Stimulated activated naive CD4-positive, alpha-beta T cell treated with Interleukin-2 at 50 U/mL for 16 hours (primary cell): Measurements from ENCODE around the gene FOXD2.
A peak's percentile ranks its signal among the peaks of the same experiment; 100 is the strongest.
"Not testable (repeated sequence)": the region's sequence is repeated elsewhere in the genome, so short reads cannot be mapped to it uniquely, and the experiment has no call there.

Experiments used
- DNase-seq: peaks from one replicate; lab custom pipeline; 2025; lab: John Stamatoyannopoulos, UW

FOXD2 gene

GRCh38 chr1:47439819-47440598 lies 2.2 kb downstream of the FOXD2 start:
- DNase-seq, result no peak

DNA sequence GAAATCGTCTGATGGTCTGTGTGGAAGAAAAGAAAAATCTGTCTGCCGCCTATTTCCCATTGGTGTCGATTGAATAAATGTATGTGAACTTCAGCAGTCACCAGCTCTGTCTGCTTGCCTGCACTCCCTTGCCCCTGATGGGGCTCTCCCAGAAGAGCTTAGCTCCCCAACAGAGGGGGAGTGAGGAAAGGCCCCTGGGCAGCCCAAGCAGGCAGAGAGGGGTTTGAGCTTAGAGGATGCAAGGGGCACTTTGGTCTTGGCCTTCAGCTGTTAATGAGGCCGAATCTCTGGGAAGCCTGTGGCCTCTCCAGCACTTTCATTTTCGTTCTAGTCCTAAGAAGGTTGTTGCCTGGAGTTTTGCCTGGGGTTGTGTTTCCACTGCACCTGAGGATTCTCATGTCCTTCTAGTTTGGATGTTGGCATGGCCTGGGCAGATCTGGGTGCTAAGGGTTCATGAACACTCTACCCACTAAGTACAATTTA lies 2.8 kb downstream of the FOXD2 start:
- no peak for DNase-seq

- DNase-seq, result no peak
Observed at GRCh38 chr1:47441450-47442106, 3.7 kb downstream of the FOXD2 start.

- DNase-seq, result no peak
Observed at GRCh38 chr1:47442202-47442601, 4.4 kb downstream of the FOXD2 start.

DNA sequence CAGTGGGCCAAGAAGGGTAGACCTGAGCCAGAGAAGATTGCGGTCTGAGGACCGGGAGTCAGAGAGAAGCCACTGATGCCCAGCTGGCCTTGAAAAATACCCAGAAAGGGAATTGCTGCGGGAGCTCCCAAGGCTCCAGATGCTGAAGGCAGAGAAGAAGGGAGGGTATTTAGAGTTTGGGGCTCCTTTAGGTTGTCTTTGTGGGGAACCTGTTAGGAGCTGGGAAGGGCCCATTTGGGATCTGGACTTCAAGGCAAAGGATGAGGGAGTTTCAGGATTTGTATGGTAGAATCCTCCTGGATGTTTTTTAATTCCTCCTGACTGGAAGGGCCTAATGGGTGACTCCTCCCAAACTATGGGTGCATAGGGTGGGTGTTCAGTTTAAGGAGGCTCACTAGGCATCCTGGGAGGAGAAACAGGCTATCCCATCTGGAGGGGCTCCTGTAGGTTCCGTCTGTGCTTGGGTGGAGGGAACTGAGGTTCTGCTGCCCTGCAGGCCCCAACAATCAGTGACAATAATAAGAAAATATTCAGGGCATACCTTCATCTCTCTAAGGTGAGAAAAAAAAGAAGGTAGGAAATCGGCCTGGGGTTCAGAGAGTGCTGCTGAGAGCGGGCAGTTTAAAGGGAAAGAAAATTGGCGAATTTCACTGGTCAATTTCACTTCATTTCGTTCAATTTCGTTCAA lies 5.1 kb downstream of the FOXD2 start:
- no peak for DNase-seq

- DNase-seq, result no peak
Observed at GRCh38 chr1:47443530-47444296, 5.9 kb downstream of the FOXD2 start.

- DNase-seq, result no peak
Observed at GRCh38 chr1:47444297-47444561, 6.4 kb downstream of the FOXD2 start.

DNA sequence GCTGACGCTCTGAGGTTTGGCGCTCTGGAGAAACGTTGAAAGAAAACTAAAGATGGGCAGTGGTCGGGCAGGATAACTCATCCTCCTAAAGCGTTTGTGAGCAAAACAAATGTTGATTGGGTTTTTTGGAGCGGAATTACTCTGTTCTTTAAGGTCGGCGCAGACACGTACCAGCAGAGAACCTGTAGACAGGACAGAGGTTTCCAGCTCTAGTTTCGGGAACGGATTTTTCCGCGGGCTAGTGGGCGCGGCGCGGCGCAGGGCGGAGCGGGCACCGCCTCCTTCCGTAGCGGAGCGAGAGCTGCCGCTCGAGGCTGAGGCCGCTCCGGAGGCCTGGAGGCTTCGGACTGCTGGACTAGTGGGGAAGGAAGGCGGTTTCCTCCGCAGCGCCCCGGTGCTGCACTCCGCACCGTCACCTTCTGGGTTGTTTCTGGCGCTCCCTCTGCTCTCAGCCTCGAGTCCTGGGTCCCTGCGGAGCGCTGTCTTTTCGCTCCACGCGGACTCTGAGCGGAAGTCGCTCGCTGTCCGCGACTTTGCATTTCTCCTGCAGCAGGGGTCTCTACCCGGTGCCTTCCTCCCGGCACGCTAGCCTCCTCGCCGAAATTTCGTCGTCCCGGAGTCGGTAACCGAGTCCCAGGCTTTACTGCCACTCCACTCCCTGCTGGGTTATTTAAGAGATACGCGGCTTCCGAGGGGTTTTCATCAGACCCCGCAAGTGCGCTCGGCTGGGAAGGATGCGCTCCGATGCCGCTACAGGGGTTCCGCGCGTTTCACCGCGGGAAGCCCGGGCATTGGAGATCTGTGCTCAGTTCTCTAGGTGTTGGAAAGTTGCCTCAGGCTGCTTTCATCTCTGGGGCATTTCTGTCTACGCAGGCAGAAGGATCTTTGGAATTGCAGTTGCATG lies 7.0 kb downstream of the FOXD2 start:
- peak; percentile 23 for DNase-seq

DNA sequence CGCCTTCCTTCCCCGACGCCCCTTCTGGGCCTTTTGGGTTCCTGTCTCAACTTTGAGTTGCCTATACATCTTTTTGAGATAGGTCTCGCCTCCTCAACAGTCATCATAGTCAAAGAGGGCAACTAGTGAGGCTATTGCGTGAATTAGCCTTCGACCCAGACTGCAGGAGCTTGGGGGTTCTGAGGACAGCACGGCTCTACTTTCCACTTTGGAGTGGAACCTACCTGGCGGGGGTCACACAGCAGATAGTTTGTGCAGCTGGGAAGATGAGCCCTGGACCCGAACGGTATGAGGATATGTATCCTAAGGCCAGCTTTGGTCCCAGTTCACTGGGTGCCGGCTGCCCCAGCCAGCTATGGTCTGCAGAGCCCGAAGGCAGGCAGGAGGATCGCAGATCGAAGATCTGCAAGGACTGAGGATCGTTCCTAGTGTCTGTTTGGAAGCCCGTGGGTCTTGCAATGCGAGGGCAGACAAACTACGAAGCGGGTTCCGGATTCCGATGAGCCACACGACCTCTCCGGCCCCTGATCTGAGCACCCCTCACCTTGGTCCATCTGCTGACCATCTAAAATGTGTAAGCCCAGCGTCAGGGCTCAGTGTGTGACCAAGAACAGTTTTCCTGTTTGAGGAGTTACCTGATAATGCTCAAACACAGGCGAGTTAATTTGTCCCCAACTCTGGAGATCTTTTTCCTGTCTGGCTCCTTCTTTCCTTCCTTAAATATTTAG lies 8.1 kb downstream of the FOXD2 start:
- DNase-seq, result no peak

DNA sequence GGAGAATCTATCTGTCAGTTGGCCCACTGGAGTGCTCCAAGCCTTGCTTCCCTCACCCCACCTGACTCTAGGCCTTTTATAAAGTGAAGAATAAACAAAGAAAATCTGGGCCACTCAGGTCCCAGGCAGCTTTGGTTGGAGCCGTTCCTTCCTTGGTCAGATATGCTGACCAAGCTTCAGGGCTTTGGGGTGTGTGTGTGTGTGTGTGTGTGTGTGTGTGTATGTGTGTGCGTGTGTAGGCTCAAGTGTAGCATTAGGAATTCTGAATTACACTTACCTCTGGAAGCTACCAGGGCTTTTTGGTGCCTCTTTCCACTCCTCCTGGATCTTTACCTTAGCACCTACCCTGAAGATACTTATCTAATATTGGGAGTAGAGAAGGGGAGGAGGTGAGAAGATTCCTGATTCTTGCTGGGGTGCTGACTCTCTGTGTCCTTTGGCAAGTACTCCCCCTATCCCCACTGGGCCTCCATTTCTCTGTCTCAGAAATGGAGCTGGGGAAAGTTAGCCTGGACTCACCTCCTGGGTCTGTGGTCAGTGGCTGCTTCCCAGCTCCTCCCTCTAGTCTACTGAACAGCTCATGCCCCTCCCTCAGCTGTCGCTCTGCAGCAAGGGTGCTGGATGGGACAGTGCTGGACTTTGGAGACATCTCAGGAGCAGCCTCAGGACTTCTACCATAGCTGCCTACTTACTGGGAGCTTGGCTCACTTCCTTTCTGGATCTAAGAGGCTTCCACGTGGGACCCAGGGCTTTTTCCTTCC lies 10.8 kb downstream of the FOXD2 start:
- DNase-seq, result no peak

GRCh38 chr1:47449822-47450552 lies 12.1 kb downstream of the FOXD2 start:
- no peak for DNase-seq

DNA sequence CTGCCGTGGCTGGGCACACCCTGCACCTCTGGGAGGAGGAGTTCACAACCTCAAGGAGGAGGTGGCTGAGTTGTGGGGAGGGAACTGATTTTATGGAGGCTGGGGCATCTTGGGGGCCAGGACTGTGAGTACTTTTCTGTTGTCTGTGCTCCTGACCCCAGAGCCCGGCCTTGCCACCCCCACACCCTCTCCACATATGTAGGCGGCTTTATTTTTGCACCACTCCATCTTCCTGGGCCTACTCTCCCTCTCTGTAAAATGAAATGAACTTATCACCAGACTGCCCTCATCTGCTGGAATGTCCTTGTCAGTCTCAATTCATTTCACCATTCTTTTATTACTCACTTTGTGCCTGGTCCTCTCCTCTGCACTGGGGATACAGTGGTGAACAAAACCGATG lies 12.8 kb downstream of the FOXD2 start:
- no peak for DNase-seq

DNA sequence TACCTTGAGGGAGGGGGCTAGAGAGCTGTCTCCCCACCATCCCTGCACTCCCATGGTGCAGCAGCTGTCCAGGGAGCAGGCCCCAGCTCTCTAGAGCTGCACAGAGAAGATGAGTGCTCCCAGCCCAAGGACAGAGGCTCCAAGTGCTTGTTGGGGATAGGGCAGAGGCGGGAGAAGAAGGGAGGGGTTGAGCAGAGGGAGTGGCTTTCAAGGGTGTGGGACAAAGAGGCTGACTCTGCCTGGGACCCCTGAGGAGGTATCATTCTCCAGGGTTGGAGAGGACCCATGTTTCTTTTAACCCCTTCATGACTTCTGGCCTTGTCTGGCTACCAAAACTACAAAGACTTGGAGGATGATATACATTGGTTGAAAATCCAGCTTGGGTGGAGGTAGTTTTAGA lies 14.6 kb downstream of the FOXD2 start:
- no peak for DNase-seq

- not testable (repeated sequence) for DNase-seq
Observed at GRCh38 chr1:47453910-47454309, 16.1 kb downstream of the FOXD2 start.

GRCh38 chr1:47456250-47456649 lies 18.4 kb downstream of the FOXD2 start:
- DNase-seq, result no peak

- not testable (repeated sequence) for DNase-seq
Observed at GRCh38 chr1:47457547-47457946, 19.7 kb downstream of the FOXD2 start.

- DNase-seq, result no peak
Observed at GRCh38 chr1:47459253-47459788, 21.5 kb downstream of the FOXD2 start.

GRCh38 chr1:47460040-47460439 lies 22.2 kb downstream of the FOXD2 start:
- DNase-seq, result no peak

GRCh38 chr1:47460456-47460855 lies 22.6 kb downstream of the FOXD2 start:
- no peak for DNase-seq
